Liver (tissue), 9 donors: ENCODE measurements around the gene DDOST. TPM values are rescaled to one million over a fixed set of nuclear protein-coding genes. Genes with fewer than 3 reads are reported as not detected.

Experiments used
- DNase-seq: peaks from one replicate; pipeline ENCODE4 v3.0.0-alpha.2; 2017; ENCODE audit warnings: low spot score
- H3K27ac ChIP-seq, 2 donors: one replicate each; pipeline ENCODE4 v1.7.0; 2013; ENCODE audit warnings: inconsistent platforms in 2 of 2, low read length in 2 of 2, control low read depth in 1 of 2, low read depth in 1 of 2, mild to moderate bottlenecking in 1 of 2
- H3K27me3 ChIP-seq, 4 donors: one replicate each; pipeline versions ENCODE4 v1.6.1 to v1.7.0; 2013; ENCODE audit warnings: low read length in 3 of 4, inconsistent platforms in 1 of 4, mild to moderate bottlenecking in 1 of 4, moderate library complexity in 1 of 4; ENCODE audit not compliant: control insufficient read depth in 4 of 4, insufficient read depth in 4 of 4
- H3K36me3 ChIP-seq, 4 donors: one replicate each; pipeline versions ENCODE4 v1.6.1 to v1.7.0; 2013; ENCODE audit warnings: low read length in 3 of 4, mild to moderate bottlenecking in 3 of 4, low read depth in 1 of 4, moderate library complexity in 1 of 4; ENCODE audit not compliant: control insufficient read depth in 4 of 4, insufficient read depth in 3 of 4
- H3K4me1 ChIP-seq, 4 donors: one replicate each; pipeline versions ENCODE4 v1.6.1 to v1.7.0; 2013; ENCODE audit warnings: low read length in 3 of 4, mild to moderate bottlenecking in 3 of 4, moderate library complexity in 1 of 4; ENCODE audit not compliant: control insufficient read depth in 4 of 4, insufficient read depth in 4 of 4
- H3K4me3 ChIP-seq, 3 donors: one replicate each; pipeline versions ENCODE4 v1.6.1 to v1.7.0; 2013; ENCODE audit warnings: low read length in 3 of 3, control low read depth in 1 of 3, low read depth in 1 of 3, mild to moderate bottlenecking in 1 of 3
- H3K9ac ChIP-seq, 2 donors: one replicate each; pipeline ENCODE4 v1.7.0; 2013; ENCODE audit warnings: low read length in 2 of 2, mild to moderate bottlenecking in 2 of 2, moderate library complexity in 2 of 2, control low read depth in 1 of 2, low read depth in 1 of 2
- H3K9me3 ChIP-seq, 4 donors: one replicate each; pipeline versions ENCODE4 v1.6.1 to v1.7.0; 2013; ENCODE audit warnings: low read length in 3 of 4; ENCODE audit not compliant: control insufficient read depth in 4 of 4
- ATF3 ChIP-seq: IDR thresholded peaks from 2 replicates; pipeline ENCODE4 v1.6.1; 2016; ENCODE audit warnings: antibody characterized with exemption
- CTCF ChIP-seq: fragments of 150-350 bp; IDR thresholded peaks from 2 replicates; pipeline ENCODE4 v1.5.1; 2017; ENCODE audit warnings: improper control_type of control experiment, low read depth, low read length; ENCODE audit not compliant: missing input control
- EGR1 ChIP-seq, 2 donors: IDR thresholded peaks; 2 replicates each; pipeline ENCODE4 v1.6.1; 2016 to 2018; ENCODE audit warnings: antibody characterized with exemption in 2 of 2, low read depth in 2 of 2
- FOXA1 ChIP-seq: IDR thresholded peaks from 2 replicates; pipeline ENCODE4 v1.6.1; 2016; ENCODE audit warnings: antibody characterized with exemption
- FOXA2 ChIP-seq: IDR thresholded peaks from 2 replicates; pipeline ENCODE4 v1.6.1; 2016; ENCODE audit warnings: antibody characterized with exemption
- GABPA ChIP-seq, 2 donors: IDR thresholded peaks in 1 of 2; conservative IDR thresholded peaks in 1 of 2; 2 replicates each; pipeline ENCODE4 v1.6.1; 2016; ENCODE audit warnings: antibody characterized with exemption in 2 of 2, mild to moderate bottlenecking in 1 of 2, moderate library complexity in 1 of 2
- HNF4A ChIP-seq, 2 donors: conservative IDR thresholded peaks; 2 replicates each; pipeline ENCODE4 v1.6.1; 2016; ENCODE audit warnings: antibody characterized with exemption in 2 of 2, mild to moderate bottlenecking in 2 of 2
- HNF4G ChIP-seq: IDR thresholded peaks from 2 replicates; pipeline ENCODE4 v1.6.1; 2016; ENCODE audit warnings: antibody characterized with exemption
- JUND ChIP-seq, 2 donors: IDR thresholded peaks; 2 replicates each; pipeline ENCODE4 v1.6.1; 2016; ENCODE audit warnings: antibody characterized with exemption in 2 of 2
- MAX ChIP-seq: IDR thresholded peaks from 2 replicates; pipeline ENCODE4 v1.6.1; 2016; ENCODE audit warnings: antibody characterized with exemption
- NR2F2 ChIP-seq: IDR thresholded peaks from 2 replicates; pipeline ENCODE4 v1.6.1; 2016; ENCODE audit warnings: antibody characterized with exemption
- RAD21 ChIP-seq, 2 donors: IDR thresholded peaks; 2 replicates each; pipeline ENCODE4 v1.6.1; 2016; ENCODE audit warnings: antibody characterized with exemption in 2 of 2, mild to moderate bottlenecking in 2 of 2
- REST ChIP-seq: IDR thresholded peaks from 2 replicates; pipeline ENCODE4 v1.6.1; 2016; ENCODE audit warnings: antibody characterized with exemption, mild to moderate bottlenecking
- RXRA ChIP-seq, 2 donors: IDR thresholded peaks; 2 replicates each; pipeline ENCODE4 v1.6.1; 2017 to 2018; ENCODE audit warnings: antibody characterized with exemption in 2 of 2, mild to moderate bottlenecking in 1 of 2
- SP1 ChIP-seq: IDR thresholded peaks from 2 replicates; pipeline ENCODE4 v1.6.1; 2018; ENCODE audit warnings: antibody characterized with exemption, mild to moderate bottlenecking
- TAF1 ChIP-seq: conservative IDR thresholded peaks from 2 replicates; pipeline ENCODE4 v1.6.1; 2016; ENCODE audit warnings: antibody characterized with exemption, mild to moderate bottlenecking
- YY1 ChIP-seq: IDR thresholded peaks from 2 replicates; pipeline ENCODE4 v1.6.1; 2016; ENCODE audit warnings: antibody characterized with exemption, mild to moderate bottlenecking
- ZBTB33 ChIP-seq: IDR thresholded peaks from 2 replicates; pipeline ENCODE4 v1.6.1; 2016; ENCODE audit warnings: antibody characterized with exemption
- WGBS: extraction: QIAGEN DNeasy Blood & Tissue Kit; methylation state at CpG from one replicate; pipeline ENCODE4 v1.1.7; 2013; 5-methylcytosine and 5-hydroxymethylcytosine counted together
- polyA plus RNA-seq, 2 donors: library from polyadenylated mRNA; stranded (reverse) in 1 of 2; unstranded in 1 of 2; fragments of 200-250 nt in 1 of 2; fragments of >200 nt in 1 of 2; fragmentation: Nextera tagmentation in 1 of 2; extraction: Ambion mirVana in 1 of 2; gene quantifications; one replicate each; pipeline versions ENCODE4 v1.2.1 to v1.2.3, GENCODE V29; 2013 to 2015
- total RNA-seq, 2 donors: library from RNA; depleted of rRNA; stranded (reverse); fragments of >200 nt; gene quantifications; one replicate each; pipeline ENCODE4 v1.2.3, GENCODE V29; 2014
- donor health status: healthy.
- donor health status: healthy.
- donor health status: healthy.
- donor health status: healthy.
- donor health status: healthy.

DDOST gene
- 100 to 1,000 TPM; 152 to 176 TPM for total RNA-seq
- 100 to 1,000 TPM in 1 of 2 donors, 10 to 100 TPM in 1; 70.2 to 193 TPM for polyA plus RNA-seq

- DNase-seq: peak; percentile 91
- peaks cover 0 to 26% (median 20%) of the 10 kb centered on the region in 4 donors for H3K4me1 ChIP-seq
- H3K27ac ChIP-seq: peak within 1 kb of the TSS; percentile 51 to 68
- no peaks in the 10 kb centered on the region for H3K9me3 ChIP-seq
- H3K4me3 ChIP-seq: peak within 1 kb of the TSS; percentile 80 to 95 (median 84)
- peak within 1 kb of the TSS; percentile 75 to 96 for H3K9ac ChIP-seq
- H3K27me3 ChIP-seq: no peaks in the 10 kb centered on the region
- H3K36me3 ChIP-seq: peaks cover 6 to 18% (median 13%) of the 10 kb centered on the region in 4 donors
- TF ChIP-seq TAF1: peak; percentile 15
- peak; percentile 67 for TF ChIP-seq YY1
- peak in 1 of 2 donors; percentile 30 for TF ChIP-seq HNF4A (conservative IDR thresholded peaks at IDR 0.05)
- TF ChIP-seq MAX: peak; percentile 89
- peak; percentile 33 to 85 for TF ChIP-seq EGR1 (IDR thresholded peaks at IDR 0.05; ENCODE audit: low read depth in 2 of 2)
- no peak for TF ChIP-seq FOXA2
- TF ChIP-seq JUND (IDR thresholded peaks at IDR 0.05): peak in 1 of 2 donors; percentile 22
- peak; percentile 85 for TF ChIP-seq SP1
- TF ChIP-seq HNF4G: no peak
- peak; percentile 62 for TF ChIP-seq REST
- TF ChIP-seq FOXA1: no peak
- TF ChIP-seq ZBTB33: no peak
- peak; percentile 42 to 45 for TF ChIP-seq RAD21 (IDR thresholded peaks at IDR 0.05)
- peak in 1 of 2 donors; percentile 51 for TF ChIP-seq RXRA (IDR thresholded peaks at IDR 0.05)
- TF ChIP-seq GABPA (IDR thresholded peaks at IDR 0.05 in 1 of 2, conservative IDR thresholded peaks at IDR 0.05 in 1 of 2): peak; percentile 94 to 99
- TF ChIP-seq ATF3: no peak
- peak; percentile 53 for TF ChIP-seq NR2F2
- peak; percentile 45 for TF ChIP-seq CTCF
- WGBS: under 1% methylated on average over 58 of the region's 58 CpGs
Observed at GRCh38 chr1:20661207-20662109, at the start of gene DDOST. DDOST (minus strand) TSS chr1:20661369; CDS start chr1:20661350, 19 bp downstream.
